PC-9 (cell line): Measurements from ENCODE around the gene GLRX.

Experiments
- CTCF ChIP-seq: fragments of 200-600 bp; sonication (generic); conservative IDR thresholded peaks from 2 replicates; pipeline ENCODE4 v1.6.1; 2017; ENCODE audit warnings: mixed run types, antibody characterized with exemption, mild to moderate bottlenecking, moderate library complexity
- EZH2 ChIP-seq: fragments of 200-600 bp; sonication (generic); IDR thresholded peaks from 2 replicates; pipeline ENCODE4 v1.8.0; 2017; ENCODE audit warnings: antibody characterized with exemption, low read depth

- TF ChIP-seq CTCF, result no peak
- no peak for TF ChIP-seq EZH2
These were observed 31.0 kb upstream of the GLRX start for GRCh38 chr5:95853490-95853889.
